HL-60 (cell line): ENCODE measurements around the gene HECA.

Experiments
- DNase-seq, 2 experiments: peaks; one replicate each; pipeline ENCODE4 v3.0.0-alpha.2; 2010 to 2020; ENCODE audit warnings: low read depth in 1 of 2, low spot score in 1 of 2
- H3K27ac ChIP-seq: fragments of 250-450 bp; sonication (Bioruptor Pico); replicated peaks from 2 replicates; pipeline ENCODE4 v1.5.1; 2020; ENCODE audit warnings: mild to moderate bottlenecking, moderate library complexity
- H3K27me3 ChIP-seq: fragments of 250-450 bp; sonication (Bioruptor Pico); 2 replicates; pipeline ENCODE4 v1.5.1; 2021; ENCODE audit warnings: mild to moderate bottlenecking, moderate library complexity; ENCODE audit not compliant: insufficient read depth, poor library complexity, severe bottlenecking
- H3K4me3 ChIP-seq: replicated peaks from 2 replicates; pipeline ENCODE4 v1.5.1; 2011; ENCODE audit warnings: mild to moderate bottlenecking, control low read depth, low read length; ENCODE audit not compliant: insufficient read depth
- CTCF ChIP-seq: IDR thresholded peaks from one replicate; pipeline ENCODE4 v1.5.1; 2011; ENCODE audit warnings: low read length, control low read depth, inconsistent platforms; ENCODE audit not compliant: insufficient read depth
- GABPA ChIP-seq: IDR thresholded peaks from 2 replicates; pipeline ENCODE4 v1.6.1; 2012; ENCODE audit warnings: low read depth
- POLR2AphosphoS5 ChIP-seq: IDR thresholded peaks from 2 replicates; pipeline ENCODE4 v1.6.1; 2012; ENCODE audit warnings: low read depth
- REST ChIP-seq: IDR thresholded peaks from 2 replicates; pipeline ENCODE4 v1.6.1; 2012; ENCODE audit warnings: low read depth; ENCODE audit not compliant: insufficient replicate concordance
- SPI1 ChIP-seq: IDR thresholded peaks from 2 replicates; pipeline ENCODE4 v1.6.1; 2012; ENCODE audit warnings: low read depth, mild to moderate bottlenecking, borderline replicate concordance

HECA gene

GRCh38 chr6:139148557-139149235, 13.8 kb downstream of the HECA start:
- H3K27me3 ChIP-seq, result no peaks in the 10 kb centered on the region
- DNase-seq, result no peak
- TF ChIP-seq REST (no peak), GABPA (no peak), CTCF (no peak)
- H3K27ac ChIP-seq, result no peak overlapping the region
- no peak overlapping the region for H3K4me3 ChIP-seq

GRCh38 chr6:139149383-139149782, 14.5 kb downstream of the HECA start:
- no peak for DNase-seq
- Histone ChIP-seq H3K4me3 (no peak overlapping the region), H3K27ac (no peak overlapping the region), H3K27me3 (no peaks in the 10 kb centered on the region)
- TF ChIP-seq REST (no peak), POLR2AphosphoS5 (no peak), CTCF (no peak), GABPA (no peak), SPI1 (no peak)

GRCh38 chr6:139150920-139151319, 16.0 kb downstream of the HECA start:
- TF ChIP-seq CTCF (no peak), POLR2AphosphoS5 (no peak), SPI1 (no peak), REST (no peak), GABPA (no peak)
- H3K4me3 ChIP-seq, result no peak overlapping the region
- no peak overlapping the region for H3K27ac ChIP-seq

More at GRCh38 chr6:139150920-139151319, 16.0 kb downstream of the HECA start:
- no peak for DNase-seq
- H3K27me3 ChIP-seq, result no peaks in the 10 kb centered on the region
